Measurements from ENCODE around the gene VWA3A.
"Not testable (repeated sequence)": the region's sequence is repeated elsewhere in the genome, so short reads cannot be mapped to it uniquely, and the experiment has no call there.

DNA sequence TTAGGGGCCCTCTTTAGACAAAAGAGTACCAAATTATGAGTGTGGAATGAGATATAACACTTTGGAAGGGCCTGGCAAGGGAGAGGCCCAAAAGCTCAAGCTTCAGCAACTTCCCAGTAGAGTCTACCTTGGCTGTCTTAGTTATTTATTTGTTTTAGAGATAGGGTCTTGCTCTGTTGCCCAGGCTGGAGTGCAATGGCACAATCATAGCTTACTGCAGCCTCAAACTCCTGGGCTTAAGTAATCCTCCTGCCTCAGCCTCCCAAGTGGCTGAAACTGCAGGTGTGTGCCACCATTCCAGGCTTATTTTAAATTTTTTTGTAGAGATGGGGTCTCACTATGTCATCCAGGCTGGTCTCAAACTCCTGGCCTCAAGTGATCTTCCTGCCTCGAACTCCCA lies 80.3 kb downstream of the VWA3A start:
- TF ChIP-seq POLR2A (IDR thresholded peaks at IDR 0.05; ENCODE audit: low read length); HOXB13 (CRISPR knock-in tag; IDR thresholded peaks at IDR 0.05; ENCODE audit: low read depth); CTCF (IDR thresholded peaks at IDR 0.05); JUN (IDR thresholded peaks at IDR 0.05); PHF8 (IDR thresholded peaks at IDR 0.05; ENCODE audit: borderline replicate concordance, low read depth); BCL3 (IDR thresholded peaks at IDR 0.05); RCOR1 (IDR thresholded peaks at IDR 0.05; ENCODE audit: low read depth, low read length); FOXS1 (CRISPR knock-in tag; IDR thresholded peaks at IDR 0.05); SMC3 (IDR thresholded peaks at IDR 0.05); CHD2 (IDR thresholded peaks at IDR 0.05; ENCODE audit: low read length, partially characterized antibody): not testable (repeated sequence)
- TF ChIP-seq, protein P1, sequence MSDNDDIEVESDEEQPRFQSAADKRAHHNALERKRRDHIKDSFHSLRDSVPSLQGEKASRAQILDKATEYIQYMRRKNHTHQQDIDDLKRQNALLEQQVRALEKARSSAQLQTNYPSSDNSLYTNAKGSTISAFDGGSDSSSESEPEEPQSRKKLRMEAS (IDR thresholded peaks at IDR 0.05): not testable (repeated sequence)
- TF ChIP-seq, protein P2, sequence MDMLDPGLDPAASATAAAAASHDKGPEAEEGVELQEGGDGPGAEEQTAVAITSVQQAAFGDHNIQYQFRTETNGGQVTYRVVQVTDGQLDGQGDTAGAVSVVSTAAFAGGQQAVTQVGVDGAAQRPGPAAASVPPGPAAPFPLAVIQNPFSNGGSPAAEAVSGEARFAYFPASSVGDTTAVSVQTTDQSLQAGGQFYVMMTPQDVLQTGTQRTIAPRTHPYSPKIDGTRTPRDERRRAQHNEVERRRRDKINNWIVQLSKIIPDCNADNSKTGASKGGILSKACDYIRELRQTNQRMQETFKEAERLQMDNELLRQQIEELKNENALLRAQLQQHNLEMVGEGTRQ (IDR thresholded peaks at IDR 0.05): not testable (repeated sequence)

All from A549 (cell line).